Natural killer cell (primary cell): Measurements from ENCODE around the gene QRFP. TPM values are rescaled to one million over a fixed set of nuclear protein-coding genes. Genes with fewer than 3 reads are reported as not detected.

Source experiments
- ATAC-seq, 3 donors: fragments of 150-1000 bp in 2 of 3; fragments of 200-7000 bp in 1 of 3; cut with Tn5 transposase; 1 replicate in 1 of 3; 2 replicates in 2 of 3; pipeline ENCODE4 v1.10.0; 2021; ENCODE audit warnings: mild to moderate bottlenecking in 2 of 3, moderate library complexity in 2 of 3
- DNase-seq, 2 donors: peaks; one replicate each; pipeline versions ENCODE4 v3.0.0 to v3.0.0-alpha.2; 2013 to 2021; ENCODE audit warnings: mixed read lengths in 1 of 2
- H3K27ac ChIP-seq: one replicate; pipeline ENCODE4 v1.5.1; 2013; ENCODE audit warnings: mild to moderate bottlenecking, low read length
- H3K27me3 ChIP-seq: one replicate; pipeline ENCODE4 v1.6.1; 2013; ENCODE audit warnings: low read length; ENCODE audit not compliant: control insufficient read depth, insufficient read depth
- H3K36me3 ChIP-seq: one replicate; pipeline ENCODE4 v1.6.1; 2013; ENCODE audit warnings: low read length; ENCODE audit not compliant: control insufficient read depth, insufficient read depth
- H3K4me1 ChIP-seq: one replicate; pipeline ENCODE4 v1.6.1; 2013; ENCODE audit warnings: low read length; ENCODE audit not compliant: control insufficient read depth, insufficient read depth
- H3K4me3 ChIP-seq: one replicate; pipeline ENCODE4 v1.5.1; 2013; ENCODE audit warnings: low read length
- H3K9me3 ChIP-seq: one replicate; pipeline ENCODE4 v1.6.1; 2013; ENCODE audit warnings: low read length; ENCODE audit not compliant: control insufficient read depth, insufficient read depth
- H3K27ac Mint-ChIP-seq, 2 donors: one replicate each; pipeline ENCODE4 v1.8.0; 2022; ENCODE audit warnings: mild to moderate bottlenecking in 2 of 2, mixed read lengths in 2 of 2, moderate library complexity in 1 of 2
- H3K27me3 Mint-ChIP-seq, 2 donors: one replicate each; pipeline ENCODE4 v1.8.0; 2022; ENCODE audit warnings: low read depth in 2 of 2, mixed read lengths in 2 of 2
- H3K36me3 Mint-ChIP-seq: one replicate; pipeline ENCODE4 v1.8.0; 2022; ENCODE audit warnings: mixed read lengths
- H3K4me1 Mint-ChIP-seq, 2 donors: one replicate each; pipeline ENCODE4 v1.8.0; 2022; ENCODE audit warnings: mixed read lengths in 2 of 2
- H3K4me3 Mint-ChIP-seq: one replicate; pipeline ENCODE4 v1.8.0; 2022; ENCODE audit warnings: mild to moderate bottlenecking, moderate library complexity, mixed read lengths
- H3K9me3 Mint-ChIP-seq, 2 donors: one replicate each; pipeline ENCODE4 v1.8.0; 2022; ENCODE audit warnings: mixed read lengths in 2 of 2
- WGBS: methylation state at CpG from one replicate; pipeline ENCODE4 v1.1.7; 2013; ENCODE audit warnings: missing lambda C conversion rate; ENCODE audit not compliant: insufficient coverage; 5-methylcytosine and 5-hydroxymethylcytosine counted together
- intact Hi-C: fragments of 100-400 bp; cut with micrococcal nuclease; formaldehyde crosslinking; loops from one replicate; pipeline ENCODE4 v1.14.2; 2022
- total RNA-seq, 4 donors: library from RNA; stranded (reverse); fragments of 120-200 nt in 1 of 4; gene quantifications; one replicate each; pipeline versions ENCODE4 v1.2.3 to v1.2.4, GENCODE V29; 2013 to 2022
- TF ChIP-seq, protein P1 (sequence below): fragments of 200-600 bp; IDR thresholded peaks from one replicate; pipeline ENCODE4 v1.8.0; 2022; ENCODE audit warnings: antibody characterized with exemption

QRFP gene
- total RNA-seq, 3 donors from 2014 or later (not counting 1 experiment from before 2014, with no cell fraction given), result not detected

- H3K4me3 Mint-ChIP-seq, result no peak overlapping the region
Measured at GRCh38 chr9:130923611-130924447, 27.2 kb upstream of the QRFP start.

GRCh38 chr9:130922893-130923610, 26.4 kb upstream of the QRFP start:
- Mint-ChIP-seq H3K9me3 (no peaks in the 10 kb centered on the region), H3K36me3 (no peaks in the 10 kb centered on the region), H3K4me3 (no peak overlapping the region), H3K4me1 (no peaks in the 10 kb centered on the region), H3K27me3 (peaks cover 0 to 3% of the 10 kb centered on the region in 2 donors), H3K27ac (no peak overlapping the region)
- intact Hi-C loops, result no loop called here
- Histone ChIP-seq H3K27ac (no peak overlapping the region), H3K9me3 (no peaks in the 10 kb centered on the region), H3K36me3 (no peaks in the 10 kb centered on the region), H3K27me3 (no peaks in the 10 kb centered on the region), H3K4me1 (no peaks in the 10 kb centered on the region), H3K4me3 (no peak overlapping the region)
- WGBS, result 78% methylated on average over 16 of the region's 16 CpGs
- DNase-seq, result no peak
- ATAC-seq, result no peak
- TF ChIP-seq, protein P1, sequence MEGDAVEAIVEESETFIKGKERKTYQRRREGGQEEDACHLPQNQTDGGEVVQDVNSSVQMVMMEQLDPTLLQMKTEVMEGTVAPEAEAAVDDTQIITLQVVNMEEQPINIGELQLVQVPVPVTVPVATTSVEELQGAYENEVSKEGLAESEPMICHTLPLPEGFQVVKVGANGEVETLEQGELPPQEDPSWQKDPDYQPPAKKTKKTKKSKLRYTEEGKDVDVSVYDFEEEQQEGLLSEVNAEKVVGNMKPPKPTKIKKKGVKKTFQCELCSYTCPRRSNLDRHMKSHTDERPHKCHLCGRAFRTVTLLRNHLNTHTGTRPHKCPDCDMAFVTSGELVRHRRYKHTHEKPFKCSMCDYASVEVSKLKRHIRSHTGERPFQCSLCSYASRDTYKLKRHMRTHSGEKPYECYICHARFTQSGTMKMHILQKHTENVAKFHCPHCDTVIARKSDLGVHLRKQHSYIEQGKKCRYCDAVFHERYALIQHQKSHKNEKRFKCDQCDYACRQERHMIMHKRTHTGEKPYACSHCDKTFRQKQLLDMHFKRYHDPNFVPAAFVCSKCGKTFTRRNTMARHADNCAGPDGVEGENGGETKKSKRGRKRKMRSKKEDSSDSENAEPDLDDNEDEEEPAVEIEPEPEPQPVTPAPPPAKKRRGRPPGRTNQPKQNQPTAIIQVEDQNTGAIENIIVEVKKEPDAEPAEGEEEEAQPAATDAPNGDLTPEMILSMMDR, result no peak

More at GRCh38 chr9:130923611-130924447, 27.2 kb upstream of the QRFP start:
- no peaks in the 10 kb centered on the region for H3K4me1 Mint-ChIP-seq
- Histone ChIP-seq H3K27me3 (no peaks in the 10 kb centered on the region), H3K9me3 (no peaks in the 10 kb centered on the region), H3K4me1 (no peaks in the 10 kb centered on the region), H3K36me3 (no peaks in the 10 kb centered on the region), H3K27ac (no peak overlapping the region), H3K4me3 (no peak overlapping the region)
- no peak for DNase-seq
- no peak overlapping the region for H3K27ac Mint-ChIP-seq
- TF ChIP-seq, protein P1, result no peak
- WGBS, result 86% methylated on average over 42 of the region's 42 CpGs
- no peak for ATAC-seq
- peaks cover 0 to 4% of the 10 kb centered on the region in 2 donors for H3K27me3 Mint-ChIP-seq
- intact Hi-C loops, result no loop called here
- H3K9me3 Mint-ChIP-seq, result no peaks in the 10 kb centered on the region
- H3K36me3 Mint-ChIP-seq, result no peaks in the 10 kb centered on the region

GRCh38 chr9:130921989-130922892, 25.6 kb upstream of the QRFP start:
- DNase-seq (no peak), ATAC-seq (no peak)
- no peaks in the 10 kb centered on the region for H3K4me1 ChIP-seq
- Mint-ChIP-seq H3K4me3 (no peak overlapping the region), H3K27ac (no peak overlapping the region), H3K4me1 (no peaks in the 10 kb centered on the region), H3K36me3 (no peaks in the 10 kb centered on the region), H3K27me3 (no peaks in the 10 kb centered on the region), H3K9me3 (no peaks in the 10 kb centered on the region)
- intact Hi-C loops, result no loop called here
- 76% methylated on average over 31 of the region's 31 CpGs for WGBS
- H3K36me3 ChIP-seq, result no peaks in the 10 kb centered on the region
- no peak overlapping the region for H3K4me3 ChIP-seq
- no peak overlapping the region for H3K27ac ChIP-seq
- no peaks in the 10 kb centered on the region for H3K27me3 ChIP-seq
- H3K9me3 ChIP-seq, result no peaks in the 10 kb centered on the region
- TF ChIP-seq, protein P1, result no peak
